Daoy (cell line): ENCODE results near the gene WNT3. TPM values are rescaled to one million over a fixed set of nuclear protein-coding genes. Genes with fewer than 3 reads are reported as not detected.
"Not testable (repeated sequence)": the region's sequence is repeated elsewhere in the genome, so short reads cannot be mapped to it uniquely, and the experiment has no call there.

Experiments used
- DNase-seq: peaks from one replicate; pipeline ENCODE4 v3.0.0-alpha.2; 2015; ENCODE audit warnings: low read depth
- total RNA-seq: library from RNA; depleted of rRNA; stranded (reverse); fragments of >200 nt; shearing (Covaris generic); gene quantifications from 2 replicates; pipeline ENCODE4 v1.2.3, GENCODE V29; 2014; rRNA removed

WNT3 gene, protein sequence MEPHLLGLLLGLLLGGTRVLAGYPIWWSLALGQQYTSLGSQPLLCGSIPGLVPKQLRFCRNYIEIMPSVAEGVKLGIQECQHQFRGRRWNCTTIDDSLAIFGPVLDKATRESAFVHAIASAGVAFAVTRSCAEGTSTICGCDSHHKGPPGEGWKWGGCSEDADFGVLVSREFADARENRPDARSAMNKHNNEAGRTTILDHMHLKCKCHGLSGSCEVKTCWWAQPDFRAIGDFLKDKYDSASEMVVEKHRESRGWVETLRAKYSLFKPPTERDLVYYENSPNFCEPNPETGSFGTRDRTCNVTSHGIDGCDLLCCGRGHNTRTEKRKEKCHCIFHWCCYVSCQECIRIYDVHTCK
- total RNA-seq, result 2.4 and 3.4 TPM in 2 replicates

- DNase-seq, result peak; percentile 55
Measured at GRCh38 chr17:46818316-46818928, at the start of gene WNT3. WNT3 (minus strand) TSS chr17:46818692; CDS start chr17:46818597, 95 bp downstream.

GRCh38 chr17:46866747-46867146 lies 48.3 kb upstream of the WNT3 start:
- DNase-seq, result no peak

- no peak for DNase-seq
Measured at GRCh38 chr17:46866325-46866724, 47.8 kb upstream of the WNT3 start.

GRCh38 chr17:46865100-46865499 lies 46.6 kb upstream of the WNT3 start:
- DNase-seq, result peak; percentile 58

DNA sequence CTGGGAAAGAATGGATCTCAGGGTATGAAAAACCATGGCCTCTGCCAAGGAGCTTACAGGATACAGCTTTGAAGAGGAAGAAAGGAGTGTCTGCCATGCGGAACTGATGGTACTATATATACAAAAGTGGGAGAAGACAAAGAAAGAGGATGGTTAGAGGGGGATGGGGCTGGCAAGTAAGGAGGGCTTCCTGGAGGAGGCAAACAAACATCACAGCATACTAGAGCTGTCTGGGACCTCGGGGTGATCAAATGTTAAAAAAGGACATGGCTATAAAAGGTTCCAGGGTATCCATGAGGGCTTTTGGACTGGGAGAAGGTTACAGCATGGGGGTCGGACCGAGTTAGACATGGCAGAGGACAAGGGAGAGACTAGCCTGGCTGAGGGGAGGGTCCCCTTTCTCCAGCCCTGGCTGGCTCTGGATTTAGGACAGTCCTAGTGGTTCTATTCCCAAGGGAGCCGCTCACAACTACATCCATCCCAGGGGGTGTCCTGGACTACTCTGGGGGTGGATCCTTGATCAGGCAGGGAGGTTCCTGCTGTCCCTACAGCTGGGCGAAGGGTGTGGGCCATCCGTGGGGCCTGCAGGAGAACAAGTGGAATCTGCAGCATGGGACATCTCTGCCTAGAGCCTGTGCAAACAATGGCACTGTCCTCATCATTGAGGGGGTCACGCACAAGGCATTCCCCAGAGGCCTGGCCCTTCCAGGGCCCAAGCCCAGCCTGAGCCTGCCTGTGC lies 45.1 kb upstream of the WNT3 start:
- no peak for DNase-seq

- DNase-seq, result no peak
Measured at GRCh38 chr17:46862949-46863348, 44.5 kb upstream of the WNT3 start.

DNA sequence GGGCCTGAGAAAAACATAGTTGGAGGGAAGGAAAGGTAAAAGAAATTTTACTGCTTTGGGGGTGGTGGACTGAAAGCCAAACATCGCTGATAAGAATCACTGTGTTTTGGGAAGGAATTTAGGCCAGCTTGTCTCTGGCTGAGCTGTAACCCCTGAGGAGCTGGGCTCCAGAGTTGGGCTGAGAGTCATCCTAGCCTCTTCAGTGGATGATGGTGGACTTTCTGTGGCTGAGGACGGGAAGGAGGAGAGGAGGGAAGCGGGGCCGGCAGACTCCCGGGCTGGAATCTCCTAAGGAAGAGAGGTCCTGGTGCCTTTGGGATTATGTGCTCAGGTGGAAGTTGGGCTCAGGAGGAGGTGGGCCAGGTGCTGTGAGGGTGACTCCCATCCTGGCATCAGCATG lies 41.5 kb upstream of the WNT3 start:
- no peak for DNase-seq

GRCh38 chr17:46857600-46857999 lies 39.1 kb upstream of the WNT3 start:
- DNase-seq, result no peak

- no peak for DNase-seq
Measured at GRCh38 chr17:46854948-46855347, 36.5 kb upstream of the WNT3 start.

DNA sequence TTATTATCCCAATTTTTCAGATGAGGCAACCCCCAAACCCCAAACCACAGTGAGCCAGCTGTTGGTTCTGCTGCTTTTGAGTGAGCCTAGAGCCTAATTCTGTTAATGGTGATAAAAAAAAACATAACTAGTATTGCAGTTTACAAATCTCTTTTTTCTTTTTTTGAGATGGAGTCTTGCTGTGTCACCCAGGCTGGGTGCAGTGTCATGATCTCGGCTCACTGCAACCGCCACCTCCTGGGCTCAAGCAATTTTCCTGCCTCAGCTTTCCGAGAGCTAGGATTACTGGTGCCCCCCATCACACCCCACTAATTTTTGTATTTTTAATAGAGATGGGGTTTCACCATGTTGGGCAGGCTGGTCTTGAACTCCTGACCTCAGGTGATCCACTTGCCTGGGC lies 36.0 kb upstream of the WNT3 start:
- DNase-seq, result no peak

GRCh38 chr17:46853896-46854444 lies 35.5 kb upstream of the WNT3 start:
- no peak for DNase-seq

- peak; percentile 66 for DNase-seq
Measured at GRCh38 chr17:46851029-46851741, 32.7 kb upstream of the WNT3 start, which contains the start of gene WNT9B. WNT9B (plus strand) TSS chr17:46851583; CDS start chr17:46851639, 56 bp downstream.

DNA sequence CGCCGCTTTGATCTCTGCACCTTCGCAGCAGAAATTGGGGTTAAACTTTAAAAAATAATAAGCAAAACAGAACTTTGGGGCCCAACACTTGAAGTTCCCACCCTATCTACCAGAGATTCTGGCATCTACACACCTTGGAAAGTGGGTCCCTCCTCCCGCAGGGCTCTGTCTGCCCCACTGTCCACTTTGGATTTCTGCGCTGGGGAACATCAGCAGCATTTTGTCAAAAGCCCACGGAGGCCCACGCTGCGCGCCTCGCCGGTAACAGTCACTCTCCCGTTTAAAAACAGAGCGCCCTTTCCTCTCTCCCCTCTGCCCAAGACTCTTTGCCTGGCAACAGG lies 32.2 kb upstream of the WNT3 start:
- DNase-seq, result no peak

DNA sequence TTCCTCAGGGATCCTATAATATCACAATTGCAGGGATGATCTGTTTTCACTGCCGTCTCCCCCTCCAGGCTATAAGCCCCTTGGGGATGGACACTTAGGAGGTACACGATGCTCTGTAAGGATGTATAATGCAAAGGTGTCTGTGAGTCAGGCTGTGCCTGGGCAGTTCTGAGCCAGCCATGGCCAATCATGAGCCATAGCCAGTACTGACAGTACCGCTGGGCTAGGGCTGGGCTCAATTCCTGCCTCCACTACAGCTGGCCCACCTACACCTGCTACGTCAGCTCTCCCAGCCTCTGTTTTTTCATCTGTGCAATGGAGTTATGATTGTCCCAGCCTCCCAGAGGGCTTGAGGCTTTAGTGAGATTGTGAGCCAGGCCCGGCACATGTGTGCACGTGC lies 30.0 kb upstream of the WNT3 start:
- no peak for DNase-seq

DNA sequence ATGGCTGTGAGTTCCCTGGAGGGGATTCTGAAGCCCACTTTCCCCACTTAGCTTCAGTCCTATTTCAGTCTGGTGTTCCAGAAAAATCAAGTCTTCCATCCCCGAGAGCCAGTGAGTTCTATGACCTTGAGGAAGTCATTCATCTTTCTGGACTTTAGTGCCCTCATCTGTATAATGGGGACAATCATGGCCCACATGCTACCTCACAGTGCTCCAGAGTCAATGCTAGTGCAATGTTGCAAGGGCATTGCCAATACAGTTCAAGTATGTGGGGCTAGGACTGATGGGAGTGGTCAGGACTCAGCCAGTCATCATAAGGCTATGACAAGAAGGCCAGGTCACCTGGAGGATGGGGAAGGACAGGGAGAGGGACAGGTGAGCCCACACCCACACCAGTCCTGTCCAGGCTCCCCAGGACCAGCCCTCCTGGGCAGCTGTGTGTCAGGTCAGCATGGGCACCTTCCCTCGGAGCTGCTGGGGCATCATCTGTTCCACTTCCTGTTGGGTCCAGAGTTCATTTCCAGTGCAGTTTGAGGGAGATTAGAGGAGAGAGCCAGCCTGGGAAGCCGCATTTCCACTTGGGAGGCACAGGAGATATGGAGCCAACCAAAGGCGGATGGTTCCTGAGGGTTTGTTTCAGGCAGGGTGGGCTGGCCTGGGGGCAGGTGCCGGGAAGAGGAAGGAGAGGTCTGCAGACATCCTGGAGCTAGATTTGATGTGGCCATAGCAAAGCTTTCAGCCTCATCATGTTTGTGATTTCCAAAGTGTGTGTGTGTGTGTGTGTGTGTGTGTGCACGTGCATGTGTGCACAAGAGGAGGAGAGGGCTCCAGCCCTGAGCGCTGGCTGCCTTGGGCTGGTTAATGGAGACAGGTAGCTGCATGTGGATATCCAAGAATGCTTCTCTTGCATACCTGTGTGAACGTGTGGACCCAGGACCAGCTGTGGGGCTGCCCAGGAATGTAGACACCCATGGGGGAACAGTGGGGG lies 29.0 kb upstream of the WNT3 start:
- no peak for DNase-seq

- no peak for DNase-seq
Measured at GRCh38 chr17:46842835-46843234, 24.3 kb upstream of the WNT3 start.

DNA sequence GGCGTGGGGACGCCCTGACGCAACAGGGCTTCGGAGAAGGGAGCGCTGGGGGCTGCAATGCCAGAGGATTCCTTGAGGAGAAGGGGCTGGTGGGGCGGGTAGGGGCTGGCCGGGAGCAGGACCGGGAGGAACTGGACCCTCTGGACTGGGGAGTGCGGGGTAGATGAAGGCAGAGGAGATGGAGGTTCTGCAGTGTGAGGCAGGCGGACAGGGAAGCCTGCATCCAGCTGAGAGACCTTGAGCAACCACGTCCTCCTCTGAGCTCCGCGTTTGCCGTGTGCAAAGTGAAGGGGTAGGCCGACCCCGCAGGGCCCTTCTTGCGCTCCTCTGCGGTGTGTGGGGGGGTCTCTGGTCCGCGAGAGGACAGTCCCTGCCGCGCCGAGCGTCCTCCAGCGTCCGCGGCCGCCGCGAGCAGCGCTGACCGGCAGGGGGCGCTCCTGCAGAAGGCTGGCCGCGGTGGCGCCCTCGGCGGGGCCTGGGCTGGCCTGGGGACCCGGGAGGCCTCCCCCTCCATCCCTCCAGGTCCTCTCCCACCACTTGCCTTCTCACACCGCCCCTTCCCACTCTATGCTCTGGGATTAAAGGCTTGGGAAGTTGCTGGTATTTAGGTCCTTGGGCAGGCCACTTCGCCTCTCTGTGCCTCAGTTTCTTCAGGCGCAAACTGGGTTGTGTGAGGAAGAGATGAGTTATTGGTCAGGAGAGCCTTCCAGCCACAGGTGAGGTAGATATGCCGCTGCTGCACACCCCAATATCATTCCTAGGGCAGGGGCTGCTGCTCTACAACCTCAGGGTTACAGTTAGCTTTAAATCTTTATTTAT lies 23.3 kb upstream of the WNT3 start:
- DNase-seq, result no peak

DNA sequence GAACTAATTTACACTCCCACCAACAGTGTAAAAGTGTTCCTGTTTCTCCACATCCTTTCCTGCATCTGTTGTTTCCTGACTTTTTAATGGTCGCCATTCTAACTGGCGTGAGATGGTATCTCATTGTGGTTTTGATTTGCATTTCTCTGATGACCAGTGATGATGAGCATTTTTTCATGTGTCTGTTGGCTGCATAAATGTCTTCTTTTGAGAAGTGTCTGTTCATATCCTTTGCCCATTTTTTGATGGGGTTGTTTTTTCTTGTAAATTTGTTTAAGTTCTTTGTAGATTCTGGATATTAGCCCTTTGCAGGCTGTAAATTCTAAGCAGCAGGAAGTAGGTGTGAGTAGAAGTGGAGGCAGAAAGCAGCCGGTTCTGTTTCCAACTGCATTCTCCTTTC lies 22.1 kb upstream of the WNT3 start:
- DNase-seq, result not testable (repeated sequence)

- DNase-seq, result no peak
Measured at GRCh38 chr17:46839211-46839610, 20.7 kb upstream of the WNT3 start.

GRCh38 chr17:46837521-46837920 lies 19.0 kb upstream of the WNT3 start:
- DNase-seq, result no peak
